Stimulated activated naive CD8-positive, alpha-beta T cell treated with anti-CD3 and anti-CD28 coated beads, Interleukin-15, amount 100 ng/mL, for 72 hours (primary cell): ENCODE results near the gene PLEKHA6.
"Not testable (repeated sequence)": the region's sequence is repeated elsewhere in the genome, so short reads cannot be mapped to it uniquely, and the experiment has no call there.

ENCODE experiments used
- ATAC-seq: fragments of 150-1000 bp; cut with Tn5 transposase; 2 replicates; pipeline ENCODE4 v1.10.0; 2021; ENCODE audit warnings: mild to moderate bottlenecking, moderate library complexity
- DNase-seq, 2 donors: peaks; one replicate each; pipeline ENCODE4 v3.0.0; 2021 to 2022
- H3K27ac Mint-ChIP-seq, 2 donors: one replicate each; pipeline ENCODE4 v1.8.0; 2022; ENCODE audit warnings: mild to moderate bottlenecking in 2 of 2, mixed read lengths in 2 of 2, moderate library complexity in 2 of 2
- H3K27me3 Mint-ChIP-seq: one replicate; pipeline ENCODE4 v1.8.0; 2022; ENCODE audit warnings: mixed read lengths
- H3K4me1 Mint-ChIP-seq: one replicate; pipeline ENCODE4 v1.8.0; 2022; ENCODE audit warnings: mild to moderate bottlenecking, mixed read lengths
- H3K4me3 Mint-ChIP-seq, 2 donors: one replicate each; pipeline ENCODE4 v1.8.0; 2022; ENCODE audit warnings: mild to moderate bottlenecking in 2 of 2, mixed read lengths in 2 of 2, moderate library complexity in 1 of 2
- H3K9me3 Mint-ChIP-seq, 2 donors: one replicate each; pipeline ENCODE4 v1.8.0; 2022; ENCODE audit warnings: mixed read lengths in 2 of 2

Gene PLEKHA6

DNA sequence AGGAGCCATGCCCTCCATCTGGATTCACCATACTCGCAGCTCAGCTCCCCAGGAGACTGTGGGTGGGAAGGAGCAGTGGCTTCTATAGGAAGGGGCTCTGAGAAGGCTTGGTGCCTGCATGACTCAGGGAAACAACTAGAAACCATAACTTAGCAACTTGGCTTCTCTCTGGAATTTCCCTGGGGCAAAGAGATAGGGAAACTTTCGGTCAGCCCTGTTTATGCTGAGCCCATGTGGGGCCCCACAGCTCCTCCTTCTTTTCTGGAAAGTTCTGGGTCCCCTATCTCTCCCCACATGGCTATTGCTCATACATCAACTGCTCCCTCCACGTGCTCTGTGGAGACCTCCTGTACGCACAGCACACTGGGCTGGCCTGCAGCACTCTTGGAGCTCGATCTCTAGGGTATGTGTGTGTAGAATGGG is 39.3 kb downstream of the PLEKHA6 start:
- Mint-ChIP-seq H3K27ac (peak overlapping the region in 1 of 2 donors; percentile 49), H3K27me3 (peaks cover 9% of the 10 kb centered on the region), H3K9me3 (no peaks in the 10 kb centered on the region), H3K4me1 (peaks cover 27% of the 10 kb centered on the region), H3K4me3 (no peak overlapping the region)
- DNase-seq (no peak), ATAC-seq (peak; percentile 15)

DNA sequence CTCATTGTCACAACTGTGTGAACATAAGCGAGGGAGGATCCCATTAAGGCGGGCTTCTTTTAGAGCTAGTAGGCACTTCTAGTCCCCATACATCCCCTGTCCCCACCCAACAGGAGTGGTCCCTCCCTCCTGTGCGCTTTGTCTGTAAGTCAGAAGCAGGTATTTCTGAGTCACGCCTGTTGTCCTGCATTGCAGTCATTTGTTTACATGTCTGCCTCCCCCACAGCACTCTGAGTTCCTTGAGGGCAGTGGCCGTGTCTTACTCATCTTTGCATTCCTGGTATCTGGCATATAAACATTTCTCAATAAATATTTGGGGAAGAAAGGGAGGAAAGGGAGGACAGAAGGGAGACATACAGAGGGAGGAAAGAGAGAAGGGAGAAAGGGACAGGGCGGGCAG is 40.3 kb downstream of the PLEKHA6 start:
- Mint-ChIP-seq H3K27me3 (peaks cover 3% of the 10 kb centered on the region), H3K4me1 (peaks cover 25% of the 10 kb centered on the region), H3K4me3 (no peak overlapping the region), H3K9me3 (no peaks in the 10 kb centered on the region), H3K27ac (no peak overlapping the region)
- ATAC-seq (no peak), DNase-seq (no peak)

DNA sequence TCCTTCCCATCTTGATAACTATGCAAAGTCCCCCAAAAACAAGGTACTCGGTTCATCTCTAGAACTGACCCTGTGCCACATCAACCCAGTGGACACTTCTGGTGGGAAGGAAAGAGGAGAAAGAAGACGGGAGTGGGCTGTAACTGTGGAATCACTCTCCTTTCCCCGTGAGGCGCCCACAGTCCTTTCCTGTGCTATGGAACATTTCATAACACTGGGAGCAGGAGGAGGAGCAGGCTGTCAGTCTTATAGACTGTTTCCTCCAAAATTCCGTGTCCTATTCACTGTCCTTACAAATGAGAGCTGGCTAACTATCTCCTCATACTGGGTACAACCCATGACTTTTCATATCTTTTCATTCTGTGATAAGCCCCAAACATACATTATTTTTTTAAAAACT is 40.7 kb downstream of the PLEKHA6 start:
- Mint-ChIP-seq H3K4me1 (peaks cover 20% of the 10 kb centered on the region), H3K27me3 (no peaks in the 10 kb centered on the region), H3K9me3 (no peaks in the 10 kb centered on the region), H3K4me3 (no peak overlapping the region), H3K27ac (no peak overlapping the region)
- DNase-seq (no peak), ATAC-seq (no peak)

DNA sequence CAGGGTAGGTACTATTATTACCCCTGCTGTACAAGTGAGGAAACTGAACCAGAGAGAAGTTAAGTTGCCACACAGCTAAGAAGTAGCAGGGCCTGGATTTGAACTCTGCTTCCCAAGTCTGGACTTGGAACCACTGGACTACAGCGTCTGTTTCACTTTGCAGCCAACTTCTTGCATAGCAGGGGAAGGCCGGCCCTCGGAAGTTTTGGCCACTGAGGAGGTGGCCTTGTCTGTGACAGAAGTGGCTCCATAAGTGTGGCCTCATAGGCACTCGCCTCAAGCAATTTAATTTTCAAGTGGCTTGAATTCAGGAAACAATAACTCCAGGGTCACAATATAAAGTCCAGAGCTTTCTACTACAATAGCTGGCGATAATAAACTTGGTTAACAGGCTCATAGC is 41.4 kb downstream of the PLEKHA6 start:
- ATAC-seq (no peak), DNase-seq (no peak)
- Mint-ChIP-seq H3K4me3 (no peak overlapping the region), H3K27ac (no peak overlapping the region), H3K4me1 (peaks cover 19% of the 10 kb centered on the region), H3K27me3 (peaks cover 6% of the 10 kb centered on the region), H3K9me3 (no peaks in the 10 kb centered on the region)

DNA sequence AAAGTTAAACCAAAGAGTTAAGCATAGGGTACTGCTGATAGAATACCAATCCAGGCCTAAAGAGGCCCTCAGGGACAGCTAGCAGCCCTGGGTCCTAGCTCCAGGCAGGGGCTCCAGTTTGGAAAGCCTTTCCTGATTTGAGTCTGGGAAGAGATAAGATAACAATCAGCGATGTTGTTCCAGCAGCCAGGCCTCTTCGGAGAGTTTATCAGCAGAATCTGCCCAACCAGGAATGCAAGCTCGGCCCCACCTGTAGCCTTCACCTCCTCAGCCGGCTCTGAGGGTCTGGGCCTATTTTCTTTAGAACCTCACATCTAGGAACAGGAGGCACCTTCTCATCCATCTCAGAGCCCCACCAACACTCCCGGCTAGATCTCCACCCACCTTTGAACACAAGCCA is 42.6 kb downstream of the PLEKHA6 start:
- Mint-ChIP-seq H3K4me3 (no peak overlapping the region), H3K9me3 (no peaks in the 10 kb centered on the region), H3K4me1 (peaks cover 16% of the 10 kb centered on the region), H3K27me3 (peaks cover 13% of the 10 kb centered on the region), H3K27ac (no peak overlapping the region)
- DNase-seq (no peak), ATAC-seq (no peak)

DNA sequence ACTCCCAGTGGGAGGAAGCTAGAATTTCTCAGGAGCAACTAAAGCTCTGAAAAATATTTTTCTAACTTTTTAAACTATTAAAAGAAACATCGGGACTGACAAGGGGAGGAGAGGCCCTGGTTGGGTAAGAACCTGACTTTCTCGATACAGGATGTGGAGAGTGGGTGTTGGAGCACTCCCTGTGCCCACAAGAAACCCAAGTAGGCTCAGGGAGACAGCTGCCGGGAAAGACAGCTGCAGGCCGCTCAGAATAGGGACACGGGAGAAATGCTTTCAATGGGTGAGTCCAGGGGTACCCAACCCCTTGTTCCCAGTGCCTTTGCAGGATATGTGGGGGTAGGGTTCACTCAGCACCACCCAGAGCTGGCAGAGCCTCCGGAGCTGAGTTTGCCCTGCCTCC is 43.6 kb downstream of the PLEKHA6 start:
- DNase-seq (no peak), ATAC-seq (no peak)
- Mint-ChIP-seq H3K9me3 (no peaks in the 10 kb centered on the region), H3K27me3 (peaks cover 13% of the 10 kb centered on the region), H3K4me1 (peaks cover 16% of the 10 kb centered on the region), H3K27ac (no peak overlapping the region), H3K4me3 (no peak overlapping the region)

DNA sequence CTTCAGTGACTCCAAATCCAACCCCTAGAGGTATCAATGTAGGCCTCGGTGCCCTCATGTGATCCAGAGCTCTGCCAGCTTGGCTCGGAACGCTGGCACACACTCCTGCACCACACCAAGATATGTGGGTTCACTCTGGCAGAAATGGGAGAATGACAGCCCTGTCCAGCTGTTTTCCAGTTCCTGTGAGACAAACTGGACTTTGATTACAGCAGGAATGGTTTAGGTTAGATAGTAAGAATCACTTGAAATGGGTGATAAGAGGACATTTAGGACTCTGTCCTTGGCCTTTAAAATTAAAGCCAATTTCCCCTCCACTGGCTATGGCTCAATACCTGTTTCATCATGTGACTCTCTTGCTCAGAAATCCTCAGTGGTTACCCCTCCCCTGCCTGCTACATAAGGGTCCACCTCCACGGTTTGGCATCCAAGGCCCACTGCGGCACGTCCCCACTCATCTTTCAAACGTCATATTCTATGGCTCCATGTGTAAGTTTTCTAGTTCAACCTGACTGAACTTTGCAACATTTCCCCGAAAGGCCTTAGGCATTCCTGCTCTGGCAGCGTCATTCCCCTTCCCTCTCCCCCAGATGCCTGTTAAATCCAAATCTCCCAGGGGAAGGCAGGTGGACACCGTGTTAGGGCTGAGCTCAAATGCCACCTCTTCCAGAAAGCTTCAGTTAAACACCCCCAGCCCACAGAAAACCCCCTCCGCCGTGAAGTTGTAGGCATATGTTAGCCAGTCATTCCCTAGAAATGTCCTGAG is 44.7 kb downstream of the PLEKHA6 start:
- H3K9me3 Mint-ChIP-seq: no peaks in the 10 kb centered on the region
- ATAC-seq (no peak), DNase-seq (no peak)
- H3K4me3 Mint-ChIP-seq: no peak overlapping the region
- peaks cover 13% of the 10 kb centered on the region for H3K27me3 Mint-ChIP-seq
- peaks cover 7% of the 10 kb centered on the region for H3K4me1 Mint-ChIP-seq
- peak overlapping the region in 1 of 2 donors; percentile 42 for H3K27ac Mint-ChIP-seq

DNA sequence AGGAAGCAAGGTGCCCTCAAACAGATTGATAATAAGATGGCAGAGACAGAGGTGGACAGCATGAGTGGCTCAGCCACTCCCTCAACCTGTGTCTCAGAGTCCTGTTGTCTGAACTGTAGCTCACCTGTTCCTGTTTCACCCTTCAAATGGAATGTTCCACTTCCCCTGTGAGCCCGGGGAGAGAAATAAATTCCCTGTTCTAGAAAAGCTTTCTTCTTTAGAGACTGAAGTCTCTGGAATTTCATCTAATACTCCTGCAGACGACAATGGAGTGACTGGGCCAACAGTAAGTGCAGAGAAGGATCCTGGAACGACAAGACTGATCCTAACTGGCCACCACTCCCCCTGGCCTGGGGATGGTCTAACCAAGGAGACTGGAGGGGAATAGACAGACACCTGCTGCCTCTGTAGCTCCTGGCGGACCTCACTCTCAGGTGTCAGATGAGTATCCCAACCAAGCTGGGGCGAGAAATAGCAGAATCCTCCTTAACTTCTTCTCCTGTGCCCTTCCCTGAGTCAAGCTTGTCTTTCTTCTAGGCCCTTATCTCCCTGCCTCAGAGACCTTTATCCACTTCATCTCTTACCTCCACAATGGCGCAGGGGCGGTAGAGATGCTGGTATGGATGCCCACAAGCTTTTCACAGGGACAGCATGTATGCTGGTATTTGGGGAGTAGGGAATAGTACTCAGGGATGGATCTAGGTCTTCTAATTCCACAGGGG is 45.4 kb downstream of the PLEKHA6 start:
- H3K27ac Mint-ChIP-seq: peak overlapping the region in 1 of 2 donors; percentile 61
- H3K27me3 Mint-ChIP-seq: peaks cover 13% of the 10 kb centered on the region
- H3K4me3 Mint-ChIP-seq: no peak overlapping the region
- H3K9me3 Mint-ChIP-seq: no peaks in the 10 kb centered on the region
- H3K4me1 Mint-ChIP-seq: peaks cover 6% of the 10 kb centered on the region
- no peak for ATAC-seq
- DNase-seq: no peak

DNA sequence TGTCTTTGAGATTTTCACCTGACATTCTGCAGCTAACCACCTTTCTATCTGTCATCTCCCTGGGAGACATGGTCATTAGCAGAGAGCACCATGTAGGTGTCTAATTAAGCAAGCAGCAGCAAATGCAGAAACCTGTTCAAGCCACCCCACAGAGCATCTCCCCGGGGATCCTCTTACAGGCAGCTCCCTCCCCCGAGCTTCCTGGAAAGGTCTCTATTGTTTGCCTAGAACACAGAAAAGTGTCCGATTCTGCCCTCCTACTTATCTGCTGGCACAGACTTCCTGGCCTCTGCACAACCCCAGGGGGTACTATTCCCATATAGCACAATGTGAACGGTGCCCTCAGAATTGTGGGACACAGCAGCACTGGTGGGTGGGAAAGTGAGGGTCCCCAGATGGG is 46.1 kb downstream of the PLEKHA6 start:
- peaks cover 6% of the 10 kb centered on the region for H3K4me1 Mint-ChIP-seq
- ATAC-seq (no peak), DNase-seq (no peak)
- peak overlapping the region in 1 of 2 donors; percentile 61 for H3K27ac Mint-ChIP-seq
- no peaks in the 10 kb centered on the region for H3K9me3 Mint-ChIP-seq
- H3K4me3 Mint-ChIP-seq: no peak overlapping the region
- peaks cover 13% of the 10 kb centered on the region for H3K27me3 Mint-ChIP-seq

DNA sequence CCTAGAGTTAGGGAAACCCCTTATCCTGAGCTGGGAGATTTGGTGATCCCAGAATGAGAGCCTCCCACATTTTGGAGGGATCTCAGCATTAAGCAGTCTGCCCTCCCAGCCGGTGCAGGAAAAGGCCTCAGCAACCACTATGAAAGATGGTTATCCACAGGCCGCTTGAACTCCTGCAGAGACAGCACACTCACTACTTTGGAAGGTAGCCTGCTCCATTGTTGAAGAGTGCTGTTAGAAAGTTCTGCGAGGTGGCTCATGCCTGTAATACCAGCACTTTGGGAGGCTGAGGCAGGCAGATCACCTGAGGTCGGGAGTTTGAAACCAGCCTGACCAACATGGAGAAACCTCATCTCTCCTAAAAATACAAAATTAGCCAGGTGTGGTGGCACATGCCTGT is 48.8 kb downstream of the PLEKHA6 start:
- H3K4me1 Mint-ChIP-seq, H3K4me3 Mint-ChIP-seq, ATAC-seq, H3K27ac Mint-ChIP-seq, H3K9me3 Mint-ChIP-seq, DNase-seq: not testable (repeated sequence)
- H3K27me3 Mint-ChIP-seq: peaks cover 31% of the 10 kb centered on the region

DNA sequence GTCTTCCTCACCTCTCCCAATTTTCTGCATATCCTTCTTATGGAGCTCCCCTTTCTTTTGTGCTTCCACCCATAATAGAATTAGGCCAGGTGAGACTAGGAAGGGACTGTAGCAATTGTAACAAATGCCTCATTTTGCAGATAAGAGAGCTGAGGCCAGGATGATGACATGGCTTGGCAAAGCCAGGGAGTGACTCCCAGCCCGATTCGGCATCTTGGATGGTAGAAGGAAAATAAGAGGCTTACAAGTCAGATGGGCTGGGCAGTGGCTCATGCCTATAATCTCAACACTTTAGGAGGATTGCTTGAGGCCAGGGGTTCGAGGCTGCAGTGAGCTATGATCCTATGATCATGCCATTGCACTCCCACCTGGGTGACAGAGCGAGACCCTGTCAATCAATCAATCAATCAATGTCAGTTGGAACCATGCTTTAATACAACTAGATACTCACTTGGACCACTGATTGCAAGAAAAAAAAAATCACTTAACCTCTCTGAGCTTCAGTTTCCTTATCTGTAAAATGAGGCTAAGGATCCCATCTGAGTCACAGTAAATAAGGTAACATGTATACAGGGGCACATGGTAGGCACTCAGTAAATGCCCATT is 51.6 kb downstream of the PLEKHA6 start:
- Mint-ChIP-seq H3K4me3 (no peak overlapping the region), H3K9me3 (no peaks in the 10 kb centered on the region), H3K27ac (no peak overlapping the region), H3K4me1 (no peaks in the 10 kb centered on the region), H3K27me3 (peaks cover 26% of the 10 kb centered on the region)
- ATAC-seq (no peak), DNase-seq (no peak)

DNA sequence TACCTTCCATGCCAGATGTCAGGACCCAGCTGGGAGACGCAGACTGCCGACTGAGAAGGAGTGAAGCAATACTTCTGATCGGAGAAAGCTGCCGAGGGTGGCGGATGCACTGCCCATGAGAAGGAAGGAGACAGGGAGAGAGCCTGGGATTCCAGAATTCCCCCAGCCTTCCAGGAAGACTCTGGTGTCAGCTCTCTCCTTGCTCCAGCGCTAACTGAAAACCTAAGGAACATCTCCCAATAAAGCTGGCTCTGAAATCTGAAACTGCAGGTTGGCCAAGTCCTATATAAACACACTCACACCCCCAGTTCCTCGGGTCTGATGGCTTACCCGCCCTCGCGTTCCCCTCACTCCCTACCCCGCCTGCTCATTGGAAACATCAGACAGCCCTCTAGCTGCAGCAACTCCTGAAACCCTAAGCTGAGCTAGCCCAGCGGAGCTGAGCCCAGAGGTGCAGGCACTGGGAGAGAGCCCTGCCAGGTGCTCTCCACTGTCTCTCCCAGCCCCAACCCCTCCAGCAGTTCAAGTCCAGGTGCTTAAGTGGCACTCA is 52.3 kb downstream of the PLEKHA6 start:
- Mint-ChIP-seq H3K4me3 (no peak overlapping the region), H3K27me3 (peaks cover 21% of the 10 kb centered on the region), H3K9me3 (no peaks in the 10 kb centered on the region), H3K27ac (no peak overlapping the region), H3K4me1 (no peaks in the 10 kb centered on the region)
- ATAC-seq (no peak), DNase-seq (no peak)

DNA sequence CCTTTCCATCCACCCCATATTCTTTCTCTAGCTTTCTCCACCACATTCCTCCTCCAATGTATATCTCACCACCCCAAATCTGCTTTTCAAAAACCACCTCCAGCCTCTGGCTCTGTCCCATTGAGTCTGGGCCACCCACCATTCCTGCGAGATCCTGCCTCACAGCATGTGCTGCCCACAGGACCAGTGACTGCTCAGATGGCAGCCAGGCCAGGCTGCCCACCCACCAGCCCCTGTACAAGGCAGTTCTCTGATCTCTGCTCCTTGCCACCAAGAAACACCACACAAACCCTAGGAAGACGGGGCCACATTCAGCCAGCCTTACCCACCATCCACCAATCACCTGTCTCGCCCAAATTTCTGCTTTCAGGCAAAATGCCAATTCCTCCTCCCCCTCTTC is 53.7 kb downstream of the PLEKHA6 start:
- ATAC-seq (no peak), DNase-seq (no peak)
- Mint-ChIP-seq H3K4me3 (no peak overlapping the region), H3K27me3 (peaks cover 21% of the 10 kb centered on the region), H3K27ac (no peak overlapping the region), H3K4me1 (no peaks in the 10 kb centered on the region), H3K9me3 (no peaks in the 10 kb centered on the region)

DNA sequence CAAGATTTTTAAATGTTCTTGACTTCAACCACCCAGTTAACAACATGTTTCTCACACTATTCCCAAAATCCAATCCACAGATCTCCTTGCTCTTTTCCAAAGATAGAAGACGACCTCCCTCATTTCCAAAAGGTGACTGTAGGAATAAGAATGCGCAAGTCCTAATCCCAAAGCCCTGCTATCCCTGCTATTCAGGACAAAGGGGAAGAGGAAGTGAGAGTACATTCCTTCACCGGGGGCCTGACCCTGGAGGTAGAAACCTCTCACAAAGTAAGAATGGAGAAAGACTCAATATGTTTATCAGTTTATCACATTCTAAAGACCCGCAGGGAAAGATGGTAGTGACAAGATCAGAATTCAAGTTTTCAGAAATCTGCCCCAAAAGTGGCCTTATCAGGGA is 55.7 kb downstream of the PLEKHA6 start:
- peaks cover 21% of the 10 kb centered on the region for H3K27me3 Mint-ChIP-seq
- H3K9me3 Mint-ChIP-seq: no peaks in the 10 kb centered on the region
- ATAC-seq: no peak
- no peak overlapping the region for H3K4me3 Mint-ChIP-seq
- no peak for DNase-seq
- H3K27ac Mint-ChIP-seq: no peak overlapping the region
- H3K4me1 Mint-ChIP-seq: no peaks in the 10 kb centered on the region

DNA sequence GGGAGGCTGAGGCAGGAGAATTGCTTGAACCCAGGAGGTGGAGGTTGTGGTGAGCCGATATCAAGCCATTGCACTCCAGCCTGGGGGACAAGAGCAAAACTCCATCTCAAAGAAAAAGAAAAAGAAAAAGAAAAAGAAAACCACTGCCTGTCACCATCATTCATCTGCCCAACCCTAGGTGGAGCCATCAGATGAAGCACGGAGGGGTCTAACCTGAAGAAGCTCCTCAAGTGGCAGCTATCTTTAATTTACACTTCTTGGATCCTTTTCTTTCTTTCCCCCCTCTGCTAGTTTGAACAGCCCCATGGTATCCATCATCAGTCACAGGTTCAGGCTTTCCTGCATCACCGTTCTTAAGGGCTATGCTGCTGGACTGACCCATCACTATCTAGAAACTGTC is 57.0 kb downstream of the PLEKHA6 start:
- no peak overlapping the region for H3K4me3 Mint-ChIP-seq
- ATAC-seq: no peak
- no peak overlapping the region for H3K27ac Mint-ChIP-seq
- DNase-seq: no peak
- H3K9me3 Mint-ChIP-seq: no peaks in the 10 kb centered on the region
- no peaks in the 10 kb centered on the region for H3K4me1 Mint-ChIP-seq
- peaks cover 18% of the 10 kb centered on the region for H3K27me3 Mint-ChIP-seq
